Measurements from ENCODE around the gene RNF217. TPM values are rescaled to one million over a fixed set of nuclear protein-coding genes. Genes with fewer than 3 reads are reported as not detected.

Gene RNF217
- total RNA-seq, 1 donor from 2014 or later: 49.8 TPM

- Mint-ChIP-seq H3K9me3 (peaks cover 21% of the 10 kb centered on the region), H3K27ac (peak overlapping the region; percentile 75), H3K4me3 (no peak overlapping the region), H3K36me3 (peaks cover 25% of the 10 kb centered on the region), H3K27me3 (ENCODE audit: low read depth) (no peaks in the 10 kb centered on the region), H3K4me1 (peaks cover 38% of the 10 kb centered on the region)
- TF ChIP-seq CTCF (IDR thresholded peaks at IDR 0.05; ENCODE audit: unreplicated experiment): no peak
- no peak for DNase-seq (ENCODE audit: low spot score in 2 of 2, unreplicated experiment in 2 of 2)
Measured at GRCh38 chr6:124987291-124987690, 25.1 kb downstream of the RNF217 start.

DNA sequence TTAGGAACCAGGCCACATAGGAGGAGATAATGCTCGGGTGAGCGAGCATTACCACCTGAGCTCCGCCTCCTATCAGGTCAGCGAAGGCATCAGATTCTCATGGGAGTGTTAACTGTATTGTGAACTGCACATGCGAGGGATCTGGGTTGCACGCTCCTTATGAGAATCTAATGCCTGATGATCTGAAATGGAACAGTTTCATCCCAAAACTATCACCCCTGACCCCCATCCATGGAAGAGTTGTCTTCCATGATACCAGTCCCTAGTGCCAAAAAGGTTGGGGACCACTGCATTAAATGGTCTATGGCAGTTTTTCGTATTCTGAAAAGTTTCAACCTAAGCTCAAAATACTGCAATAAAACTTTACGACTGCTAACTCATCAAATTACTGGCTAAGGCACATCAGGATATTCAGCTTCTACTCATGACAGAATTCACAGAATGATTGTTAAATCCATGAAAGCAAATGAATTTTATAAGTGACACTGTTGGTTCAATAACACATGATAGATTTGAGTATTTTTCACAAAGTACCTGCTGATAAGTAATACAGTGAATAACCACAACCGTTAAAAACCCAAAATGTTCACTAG, 25.9 kb downstream of the RNF217 start:
- H3K27me3 Mint-ChIP-seq (ENCODE audit: low read depth): no peaks in the 10 kb centered on the region
- no peak for TF ChIP-seq CTCF (IDR thresholded peaks at IDR 0.05; ENCODE audit: unreplicated experiment)
- no peak overlapping the region for H3K27ac Mint-ChIP-seq
- peaks cover 38% of the 10 kb centered on the region for H3K4me1 Mint-ChIP-seq
- peaks cover 21% of the 10 kb centered on the region for H3K9me3 Mint-ChIP-seq
- H3K36me3 Mint-ChIP-seq: peaks cover 25% of the 10 kb centered on the region
- no peak for DNase-seq (ENCODE audit: low spot score in 2 of 2, unreplicated experiment in 2 of 2)
- H3K4me3 Mint-ChIP-seq: no peak overlapping the region

DNA sequence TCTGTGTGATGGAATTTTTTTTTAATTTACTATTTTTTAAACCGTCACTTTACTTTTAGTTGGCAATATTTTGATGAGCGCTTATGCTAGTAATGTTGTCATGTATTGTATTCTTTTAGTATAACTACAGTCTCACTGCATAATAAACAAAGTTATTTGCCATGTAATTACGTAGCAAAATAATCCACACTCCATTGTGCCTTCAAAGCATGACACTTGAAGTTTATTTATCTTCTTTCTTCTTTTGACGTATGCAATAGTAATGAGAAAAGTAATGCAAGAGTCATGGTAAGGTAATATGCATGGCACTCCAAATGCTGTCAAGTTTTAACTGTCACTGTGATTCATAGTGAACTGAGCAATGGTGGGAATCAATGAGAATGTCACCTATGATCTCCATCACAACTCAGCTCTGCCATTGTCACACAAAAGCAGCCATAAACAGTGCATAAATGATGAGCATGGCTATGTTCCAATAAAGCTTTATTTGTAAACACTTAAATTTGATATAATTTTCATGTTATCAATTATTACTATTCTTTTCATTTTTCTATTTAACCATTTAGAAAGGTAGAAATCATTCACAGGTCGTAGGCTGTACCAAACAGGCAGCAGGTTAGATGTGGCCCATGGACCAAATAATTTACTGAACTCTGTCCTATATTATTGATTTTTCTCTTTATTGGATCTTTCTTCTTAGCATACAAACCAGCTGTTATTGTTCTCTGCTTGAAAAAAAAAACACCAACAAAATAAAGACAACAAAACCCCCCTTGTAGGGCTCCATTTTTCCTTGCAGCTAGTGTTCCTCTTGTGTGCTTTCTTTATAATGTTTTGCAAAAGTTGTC, 27.1 kb downstream of the RNF217 start:
- Mint-ChIP-seq H3K4me3 (no peak overlapping the region), H3K4me1 (peaks cover 38% of the 10 kb centered on the region), H3K27ac (no peak overlapping the region), H3K27me3 (ENCODE audit: low read depth) (no peaks in the 10 kb centered on the region), H3K9me3 (peaks cover 21% of the 10 kb centered on the region), H3K36me3 (peaks cover 25% of the 10 kb centered on the region)
- no peak for TF ChIP-seq CTCF (IDR thresholded peaks at IDR 0.05; ENCODE audit: unreplicated experiment)
- no peak for DNase-seq (ENCODE audit: low spot score in 2 of 2, unreplicated experiment in 2 of 2)

GRCh38 chr6:124990988-124991387, 28.8 kb downstream of the RNF217 start:
- no peaks in the 10 kb centered on the region for H3K27me3 Mint-ChIP-seq (ENCODE audit: low read depth)
- H3K36me3 Mint-ChIP-seq: peaks cover 25% of the 10 kb centered on the region
- no peak for DNase-seq (ENCODE audit: low spot score in 2 of 2, unreplicated experiment in 2 of 2)
- no peak for TF ChIP-seq CTCF (IDR thresholded peaks at IDR 0.05; ENCODE audit: unreplicated experiment)
- no peak overlapping the region for H3K27ac Mint-ChIP-seq
- H3K4me1 Mint-ChIP-seq: peaks cover 28% of the 10 kb centered on the region
- no peak overlapping the region for H3K4me3 Mint-ChIP-seq
- H3K9me3 Mint-ChIP-seq: peaks cover 21% of the 10 kb centered on the region

DNA sequence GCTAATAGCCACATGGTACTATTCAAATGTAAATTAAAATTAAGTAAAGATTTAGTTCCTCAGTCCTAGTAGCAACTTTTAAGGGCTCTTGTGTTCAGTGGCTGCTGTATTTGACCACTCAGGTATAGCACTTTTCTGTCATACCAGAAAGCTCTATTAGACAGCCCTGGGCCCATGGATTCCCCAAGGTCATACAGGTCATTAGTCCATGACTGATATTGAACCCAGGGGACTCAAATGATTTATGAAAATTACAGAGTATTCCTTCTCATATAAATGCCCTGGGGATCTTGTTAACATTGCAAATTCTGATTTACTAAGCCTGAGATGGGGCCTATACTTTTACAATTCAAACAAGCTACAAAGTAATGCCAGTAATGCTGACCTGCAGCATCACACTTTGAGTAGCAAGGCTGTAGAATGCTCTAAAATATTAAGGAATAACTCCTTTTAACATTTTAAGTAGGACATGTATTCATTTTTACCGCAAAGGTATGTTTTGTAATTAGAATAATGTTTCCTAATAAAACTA, 29.6 kb downstream of the RNF217 start:
- Mint-ChIP-seq H3K4me3 (no peak overlapping the region), H3K27me3 (ENCODE audit: low read depth) (no peaks in the 10 kb centered on the region), H3K9me3 (peaks cover 21% of the 10 kb centered on the region), H3K27ac (no peak overlapping the region), H3K4me1 (peaks cover 24% of the 10 kb centered on the region), H3K36me3 (peaks cover 25% of the 10 kb centered on the region)
- TF ChIP-seq CTCF (IDR thresholded peaks at IDR 0.05; ENCODE audit: unreplicated experiment): no peak
- no peak for DNase-seq (ENCODE audit: low spot score in 2 of 2, unreplicated experiment in 2 of 2)

Measured in mesothelial cell of epicardium (in vitro differentiated cells).